Small intestine (tissue), 7 donors: ENCODE data around the gene FAM107B. TPM values are rescaled to one million over a fixed set of nuclear protein-coding genes. Genes with fewer than 3 reads are reported as not detected.
"Not testable (repeated sequence)": the region's sequence is repeated elsewhere in the genome, so short reads cannot be mapped to it uniquely, and the experiment has no call there.

ENCODE experiments used
- DNase-seq, 2 donors: peaks; one replicate each; pipeline versions ENCODE4 v3.0.0 to v3.0.0-alpha.2; 2013
- FAIRE-seq: peaks from 2 replicates; lab custom pipeline; 2012; peaks lifted over from hg19 to GRCh38; lab: Jason Lieb, UNC
- H3K27ac ChIP-seq, 3 donors: one replicate each; pipeline ENCODE4 v1.5.1; 2013; ENCODE audit warnings: low read length in 2 of 3, mild to moderate bottlenecking in 2 of 3, control low read depth in 1 of 3, inconsistent platforms in 1 of 3, low read depth in 1 of 3, moderate library complexity in 1 of 3
- H3K27me3 ChIP-seq, 3 donors: one replicate each; pipeline ENCODE4 v1.6.1; 2013; ENCODE audit warnings: low read length in 3 of 3, inconsistent platforms in 1 of 3; ENCODE audit not compliant: control insufficient read depth in 3 of 3, insufficient read depth in 3 of 3
- H3K36me3 ChIP-seq, 3 donors: one replicate each; pipeline ENCODE4 v1.6.1; 2013; ENCODE audit warnings: low read length in 3 of 3, inconsistent platforms in 1 of 3, low read depth in 1 of 3, mild to moderate bottlenecking in 1 of 3, moderate library complexity in 1 of 3; ENCODE audit not compliant: control insufficient read depth in 3 of 3, insufficient read depth in 2 of 3
- H3K4me1 ChIP-seq, 3 donors: one replicate each; pipeline ENCODE4 v1.6.1; 2013; ENCODE audit warnings: low read length in 2 of 3, inconsistent platforms in 1 of 3, low read depth in 1 of 3, mild to moderate bottlenecking in 1 of 3, moderate library complexity in 1 of 3; ENCODE audit not compliant: control insufficient read depth in 3 of 3, insufficient read depth in 2 of 3
- H3K4me3 ChIP-seq, 3 donors: one replicate each; pipeline ENCODE4 v1.5.1; 2013; ENCODE audit warnings: low read length in 3 of 3, control low read depth in 1 of 3, inconsistent platforms in 1 of 3, low read depth in 1 of 3, mild to moderate bottlenecking in 1 of 3, moderate library complexity in 1 of 3
- H3K9me3 ChIP-seq, 2 donors: one replicate each; pipeline ENCODE4 v1.6.1; 2013; ENCODE audit warnings: low read depth in 1 of 2, low read length in 1 of 2; ENCODE audit not compliant: control insufficient read depth in 2 of 2, insufficient read depth in 1 of 2
- WGBS, 3 donors: extraction: QIAGEN DNeasy Blood & Tissue Kit; methylation state at CpG; one replicate each; pipeline ENCODE4 v1.1.7; 2013; 5-methylcytosine and 5-hydroxymethylcytosine counted together
- polyA plus RNA-seq, 4 donors: library from polyadenylated mRNA; stranded (reverse) in 3 of 4; unstranded in 1 of 4; fragments of 200-250 nt in 3 of 4; fragments of 120-200 nt in 1 of 4; gene quantifications; one replicate each; pipeline versions ENCODE4 v1.2.1 to v1.2.3, GENCODE V29; 2013
- donor health status: healthy with polysubstance abuse.
- donor health status: control.
- donor health status: control.
- donor health status: Bipolar disorder and iron deficiency.
- donor health status: healthy.

The FAM107B gene
- polyA plus RNA-seq, 4 donors = 33.3 to 50.5 (median 38.7) TPM

GRCh38 chr10:14652067-14652466 lies 122.6 kb downstream of the FAM107B start:
- H3K4me1 ChIP-seq = peaks cover 2 to 14% (median 6%) of the 10 kb centered on the region in 3 donors
- no peak overlapping the region for H3K4me3 ChIP-seq
- DNase-seq (no peak), FAIRE-seq (no peak)
- no peaks in the 10 kb centered on the region for H3K27me3 ChIP-seq
- no peaks in the 10 kb centered on the region for H3K9me3 ChIP-seq
- H3K36me3 ChIP-seq = no peaks in the 10 kb centered on the region
- 95 to 99% (median 98%) methylated on average over 3 of the region's 3 CpGs for WGBS, 3 donors
- H3K27ac ChIP-seq = no peak overlapping the region

GRCh38 chr10:14649739-14650138 lies 125.0 kb downstream of the FAM107B start:
- 94 to 97% (median 95%) methylated on average over 4 of the region's 4 CpGs for WGBS, 3 donors
- DNase-seq = no peak
- no peak for FAIRE-seq
- Histone ChIP-seq H3K27ac (no peak overlapping the region), H3K4me3 (no peak overlapping the region), H3K4me1 (peaks cover 2 to 14% (median 6%) of the 10 kb centered on the region in 3 donors), H3K9me3 (no peaks in the 10 kb centered on the region), H3K27me3 (no peaks in the 10 kb centered on the region), H3K36me3 (no peaks in the 10 kb centered on the region)

DNA sequence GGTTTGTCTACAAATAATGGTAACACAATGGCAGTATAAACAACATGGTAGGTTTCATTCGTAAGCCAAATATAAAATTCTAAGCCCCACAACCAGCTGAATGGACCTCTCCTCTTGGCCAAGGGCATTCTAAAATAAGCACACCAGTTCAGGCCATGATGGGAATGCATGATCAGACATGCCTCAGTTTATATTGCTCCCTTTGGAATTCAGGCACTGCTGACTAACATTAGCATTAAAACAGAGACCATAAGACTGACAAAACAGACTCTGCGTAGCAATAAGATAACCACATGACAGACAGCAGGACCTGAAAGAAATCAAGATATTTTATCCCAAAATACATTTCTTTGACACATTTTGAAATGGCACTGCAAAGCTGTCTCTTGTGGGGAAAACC lies 125.8 kb downstream of the FAM107B start:
- H3K4me3 ChIP-seq = no peak overlapping the region
- no peaks in the 10 kb centered on the region for H3K27me3 ChIP-seq
- no peaks in the 10 kb centered on the region for H3K36me3 ChIP-seq
- no peaks in the 10 kb centered on the region for H3K9me3 ChIP-seq
- FAIRE-seq (no peak), DNase-seq (no peak)
- H3K4me1 ChIP-seq = peaks cover 2 to 14% (median 6%) of the 10 kb centered on the region in 3 donors
- peak overlapping the region in 2 of 3 donors; percentile 43 to 97 for H3K27ac ChIP-seq
- WGBS, 3 donors = 77 to 94% (median 92%) methylated on average over 2 of the region's 2 CpGs

GRCh38 chr10:14648005-14648765 lies 126.5 kb downstream of the FAM107B start:
- FAIRE-seq (no peak), DNase-seq (peak; percentile 64 to 79)
- no peaks in the 10 kb centered on the region for H3K27me3 ChIP-seq
- H3K4me3 ChIP-seq = no peak overlapping the region
- H3K4me1 ChIP-seq = peaks cover 2 to 9% (median 6%) of the 10 kb centered on the region in 3 donors
- peak overlapping the region; percentile 43 to 97 (median 44) for H3K27ac ChIP-seq
- H3K36me3 ChIP-seq = no peaks in the 10 kb centered on the region
- H3K9me3 ChIP-seq = no peaks in the 10 kb centered on the region
- WGBS, 3 donors = 11 to 18% (median 16%) methylated on average over 15 of the region's 15 CpGs

DNA sequence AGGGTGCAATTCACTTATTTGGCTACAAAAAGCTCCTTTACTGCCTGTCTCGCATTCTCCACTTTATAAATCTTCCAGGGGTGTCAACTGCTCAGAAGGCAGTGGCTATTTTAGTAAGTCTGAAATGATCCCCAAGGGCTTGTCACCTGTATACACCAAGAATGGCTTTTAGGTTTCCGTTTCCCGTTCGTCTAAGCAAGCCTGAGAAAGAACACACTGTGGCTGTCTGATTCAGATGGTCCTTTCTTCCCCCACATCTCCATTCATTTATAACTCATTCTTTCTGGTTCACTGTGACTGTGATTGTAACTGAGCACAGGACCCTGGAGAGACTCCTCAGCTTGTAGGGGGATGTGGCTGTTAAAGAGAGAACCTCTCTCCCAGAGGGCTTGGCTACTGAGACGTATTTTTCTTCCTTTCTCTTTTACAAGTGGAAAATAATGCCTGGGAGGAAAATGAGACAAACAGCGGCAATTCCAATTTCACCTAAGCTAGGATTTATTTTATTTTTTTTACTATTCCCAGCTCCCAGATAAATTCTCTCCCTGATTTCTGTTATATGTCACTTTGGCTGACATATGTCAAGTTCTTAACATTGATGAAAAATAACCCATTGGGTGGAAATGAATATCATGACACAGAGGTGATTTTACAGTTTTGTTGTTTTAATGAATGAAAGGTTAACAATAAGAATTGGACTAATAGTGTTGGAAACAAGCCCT lies 129.3 kb downstream of the FAM107B start:
- Histone ChIP-seq H3K9me3 (peaks cover 0 to 4% of the 10 kb centered on the region in 2 donors), H3K27ac (peak overlapping the region in 1 of 3 donors; percentile 14), H3K4me1 (peaks cover 2 to 6% (median 5%) of the 10 kb centered on the region in 3 donors), H3K27me3 (no peaks in the 10 kb centered on the region), H3K36me3 (no peaks in the 10 kb centered on the region), H3K4me3 (no peak overlapping the region)
- WGBS, 3 donors = 74 to 75% (median 74%) methylated on average over 6 of the region's 6 CpGs
- FAIRE-seq (no peak), DNase-seq (no peak)

GRCh38 chr10:14639637-14640036 lies 135.1 kb downstream of the FAM107B start:
- Histone ChIP-seq H3K4me1 (no peaks in the 10 kb centered on the region), H3K9me3 (peaks cover 0 to 4% of the 10 kb centered on the region in 2 donors), H3K4me3 (no peak overlapping the region), H3K36me3 (no peaks in the 10 kb centered on the region), H3K27me3 (no peaks in the 10 kb centered on the region), H3K27ac (no peak overlapping the region)
- DNase-seq (no peak), FAIRE-seq (no peak)
- 57 to 70% (median 62%) methylated on average over 3 of the region's 3 CpGs for WGBS, 3 donors

GRCh38 chr10:14635043-14635710 lies 139.5 kb downstream of the FAM107B start:
- Histone ChIP-seq H3K4me1 (no peaks in the 10 kb centered on the region), H3K27ac (no peak overlapping the region), H3K27me3 (no peaks in the 10 kb centered on the region), H3K9me3 (no peaks in the 10 kb centered on the region), H3K4me3 (no peak overlapping the region), H3K36me3 (no peaks in the 10 kb centered on the region)
- WGBS, 3 donors = 76 to 91% (median 87%) methylated on average over 7 of the region's 7 CpGs
- DNase-seq (no peak), FAIRE-seq (no peak)

DNA sequence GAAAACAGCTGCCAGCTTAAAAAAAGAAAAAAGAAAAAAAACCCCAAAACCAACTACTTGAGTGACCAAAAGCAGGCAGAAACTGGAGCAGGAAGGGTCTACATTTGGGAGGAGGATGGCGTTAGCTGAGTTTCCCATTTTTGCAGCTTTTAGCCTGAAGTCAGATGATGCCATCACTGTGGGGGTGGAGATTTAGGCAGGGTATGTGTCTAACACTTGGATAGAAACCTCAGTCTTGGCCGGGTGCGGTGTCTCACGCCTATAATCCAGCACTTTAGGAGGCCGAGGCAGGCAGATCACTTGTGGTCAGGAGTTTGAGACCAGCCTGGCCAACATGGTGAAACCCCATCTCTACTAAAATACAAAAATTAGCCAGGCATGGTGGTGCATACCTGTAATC lies 140.1 kb downstream of the FAM107B start:
- DNase-seq, FAIRE-seq, H3K27me3 ChIP-seq, H3K36me3 ChIP-seq, H3K4me1 ChIP-seq, H3K9me3 ChIP-seq, H3K4me3 ChIP-seq, H3K27ac ChIP-seq: not testable (repeated sequence)
- 80 to 89% (median 88%) methylated on average over 5 of the region's 5 CpGs for WGBS, 3 donors
